Astrocyte (in vitro differentiated cells and primary cell): ENCODE data around the gene CYP1B1. TPM values are rescaled to one million over a fixed set of nuclear protein-coding genes. Genes with fewer than 3 reads are reported as not detected.
"Not testable (repeated sequence)": the region's sequence is repeated elsewhere in the genome, so short reads cannot be mapped to it uniquely, and the experiment has no call there.

ENCODE experiments used
- DNase-seq: peaks from one replicate; pipeline ENCODE4 v3.0.0-alpha.2; 2010; ENCODE audit warnings: low read depth
- FAIRE-seq: peaks from 2 replicates; lab custom pipeline; 2011; peaks lifted over from hg19 to GRCh38; lab: Jason Lieb, UNC
- H2AFZ ChIP-seq: 2 replicates; pipeline ENCODE4 v1.6.0; 2012; ENCODE audit warnings: low read depth, low read length, inconsistent platforms
- H3K27ac ChIP-seq: 2 replicates; pipeline ENCODE4 v1.5.1; 2011; ENCODE audit warnings: low read depth, low read length, inconsistent platforms
- H3K27me3 ChIP-seq: 2 replicates; pipeline ENCODE4 v1.6.0; 2011; ENCODE audit warnings: low read length, inconsistent platforms; ENCODE audit not compliant: insufficient read depth
- H3K36me3 ChIP-seq: 2 replicates; pipeline ENCODE4 v1.5.1; 2011; ENCODE audit warnings: low read length, inconsistent platforms; ENCODE audit not compliant: insufficient read depth
- H3K4me1 ChIP-seq: 2 replicates; pipeline ENCODE4 v1.5.1; 2011; ENCODE audit warnings: low read length, inconsistent platforms; ENCODE audit not compliant: insufficient read depth
- H3K4me2 ChIP-seq: 2 replicates; pipeline ENCODE4 v1.6.0; 2012; ENCODE audit warnings: low read length, inconsistent platforms
- H3K4me3 ChIP-seq: 2 replicates; pipeline ENCODE4 v1.5.1; 2011; ENCODE audit warnings: low read depth, mild to moderate bottlenecking, low read length, inconsistent platforms; ENCODE audit not compliant: insufficient read depth
- H3K79me2 ChIP-seq: 2 replicates; pipeline ENCODE4 v1.6.0; 2012; ENCODE audit warnings: mild to moderate bottlenecking, low read length, inconsistent platforms; ENCODE audit not compliant: insufficient read depth
- H3K9ac ChIP-seq: 2 replicates; pipeline ENCODE4 v1.6.0; 2012; ENCODE audit warnings: mild to moderate bottlenecking, low read length, inconsistent platforms
- H3K9me3 ChIP-seq: 2 replicates; pipeline ENCODE4 v1.5.1; 2012; ENCODE audit warnings: low read depth, mild to moderate bottlenecking, low read length, inconsistent platforms; ENCODE audit not compliant: insufficient read depth
- H4K20me1 ChIP-seq: 2 replicates; pipeline ENCODE4 v1.6.0; 2012; ENCODE audit warnings: low read length, inconsistent platforms; ENCODE audit not compliant: insufficient read depth
- H3K27ac Mint-ChIP-seq: one replicate; pipeline ENCODE4 v1.8.0; 2021; ENCODE audit warnings: mild to moderate bottlenecking, mixed read lengths; ENCODE audit not compliant: unreplicated experiment
- H3K27me3 Mint-ChIP-seq: one replicate; pipeline ENCODE4 v1.8.0; 2021; ENCODE audit warnings: low read depth, mixed read lengths; ENCODE audit not compliant: unreplicated experiment
- H3K36me3 Mint-ChIP-seq: one replicate; pipeline ENCODE4 v1.8.0; 2021; ENCODE audit warnings: low read depth, mixed read lengths; ENCODE audit not compliant: unreplicated experiment
- H3K4me1 Mint-ChIP-seq: one replicate; pipeline ENCODE4 v1.8.0; 2021; ENCODE audit warnings: low read depth, mixed read lengths; ENCODE audit not compliant: unreplicated experiment
- H3K4me3 Mint-ChIP-seq: one replicate; pipeline ENCODE4 v1.8.0; 2021; ENCODE audit warnings: mild to moderate bottlenecking, moderate library complexity, mixed read lengths; ENCODE audit not compliant: unreplicated experiment
- H3K9me3 Mint-ChIP-seq: one replicate; pipeline ENCODE4 v1.8.0; 2021; ENCODE audit warnings: mild to moderate bottlenecking, mixed read lengths; ENCODE audit not compliant: unreplicated experiment
- CTCF ChIP-seq: IDR thresholded peaks from 2 replicates; pipeline ENCODE4 v1.5.1; 2011; ENCODE audit warnings: low read depth, mild to moderate bottlenecking, inconsistent platforms, low read length, moderate library complexity; ENCODE audit not compliant: insufficient read depth
- EZH2 ChIP-seq: IDR thresholded peaks from 2 replicates; pipeline ENCODE4 v1.6.1; 2012; ENCODE audit warnings: mild to moderate bottlenecking, low read length, inconsistent platforms; ENCODE audit not compliant: insufficient read depth
- total RNA-seq: library from RNA; stranded (reverse); gene quantifications from 2 replicates; pipeline ENCODE4 v1.2.1, GENCODE V29; 2021

The CYP1B1 gene
- total RNA-seq, 1 donor from 2014 or later, result 12.9 TPM

GRCh38 chr2:38021589-38021988, 54.4 kb downstream of the CYP1B1 start:
- no peaks in the 10 kb centered on the region for H3K4me1 Mint-ChIP-seq
- DNase-seq, result no peak
- H3K4me2 ChIP-seq, result no peak overlapping the region
- no peaks in the 10 kb centered on the region for H3K27me3 Mint-ChIP-seq
- no peak overlapping the region for H2AFZ ChIP-seq
- H3K4me3 ChIP-seq, result no peak overlapping the region
- no peaks in the 10 kb centered on the region for H3K4me1 ChIP-seq
- H3K27me3 ChIP-seq, result no peaks in the 10 kb centered on the region
- peaks cover 5% of the 10 kb centered on the region for H3K9me3 Mint-ChIP-seq
- no peaks in the 10 kb centered on the region for H4K20me1 ChIP-seq
- H3K36me3 ChIP-seq, result no peaks in the 10 kb centered on the region
- no peak for TF ChIP-seq CTCF
- no peak for TF ChIP-seq EZH2
- H3K79me2 ChIP-seq, result no peaks in the 10 kb centered on the region
- peaks cover 3% of the 10 kb centered on the region for H3K36me3 Mint-ChIP-seq
- H3K27ac ChIP-seq, result no peak overlapping the region
- no peak overlapping the region for H3K9ac ChIP-seq
- H3K9me3 ChIP-seq, result no peaks in the 10 kb centered on the region
- no peak overlapping the region for H3K27ac Mint-ChIP-seq
- no peak for FAIRE-seq
- no peak overlapping the region for H3K4me3 Mint-ChIP-seq

DNA sequence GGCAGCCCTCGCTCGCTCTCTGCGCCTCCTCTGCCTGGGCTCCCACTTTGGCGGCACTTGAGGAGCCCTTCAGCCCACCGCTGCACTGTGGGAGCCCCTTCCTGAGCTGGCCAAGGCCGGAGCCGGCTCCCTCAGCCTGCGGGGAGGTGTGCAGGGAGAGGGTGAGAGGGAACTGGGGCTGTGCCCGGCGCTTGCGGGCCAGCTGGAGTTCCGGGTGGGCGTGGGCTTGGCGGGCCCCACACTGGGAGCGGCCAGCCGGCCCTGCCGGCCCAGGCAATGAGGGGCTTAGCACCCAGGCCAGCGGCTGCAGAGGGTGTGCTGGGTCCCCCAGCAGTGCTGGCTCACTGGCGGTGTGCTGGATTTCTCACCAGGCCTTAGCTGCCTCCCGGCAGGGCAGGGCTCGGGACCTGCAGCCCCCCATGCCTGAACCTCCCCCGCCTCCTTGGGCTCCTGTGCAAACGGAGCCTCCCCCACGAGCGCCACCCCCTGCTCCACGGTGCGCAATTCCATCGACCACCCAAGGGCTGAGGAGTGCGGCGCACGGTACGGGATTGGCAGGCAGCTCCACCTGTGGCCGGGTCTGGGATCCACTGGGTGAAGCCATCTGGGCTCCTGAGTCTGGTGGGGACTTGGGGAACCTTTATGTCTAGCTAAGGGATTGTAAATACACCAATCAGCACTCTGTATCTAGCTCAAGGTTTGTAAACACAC, 55.4 kb downstream of the CYP1B1 start:
- not testable (repeated sequence) for H3K27ac ChIP-seq, DNase-seq, FAIRE-seq, H3K36me3 ChIP-seq, H3K4me3 Mint-ChIP-seq, H3K79me2 ChIP-seq, H3K4me1 Mint-ChIP-seq, H3K27me3 Mint-ChIP-seq, H3K4me2 ChIP-seq, H3K27ac Mint-ChIP-seq, H3K27me3 ChIP-seq, H3K36me3 Mint-ChIP-seq, H3K9ac ChIP-seq, H3K9me3 ChIP-seq, H2AFZ ChIP-seq, H3K4me1 ChIP-seq, H3K4me3 ChIP-seq, H4K20me1 ChIP-seq, H3K9me3 Mint-ChIP-seq

DNA sequence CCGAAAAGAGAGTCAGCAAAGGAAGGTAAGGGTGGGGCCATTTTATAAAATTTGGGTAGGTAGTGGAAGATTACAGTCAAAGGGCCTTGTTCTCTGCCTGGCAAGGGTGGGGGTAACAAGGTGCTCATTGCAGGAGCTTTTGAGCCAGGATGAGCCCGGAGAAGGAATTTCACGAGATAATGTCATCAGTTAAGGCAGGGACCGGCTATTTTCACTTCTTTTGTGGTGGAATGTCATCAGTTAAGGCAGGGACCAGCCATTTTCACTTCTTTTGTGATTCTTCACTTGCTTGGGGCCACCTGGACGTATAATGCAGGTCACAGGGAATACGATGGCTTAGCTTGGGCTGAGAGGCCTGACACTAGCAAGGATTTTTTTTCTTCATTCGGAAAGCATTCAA, 58.1 kb downstream of the CYP1B1 start:
- DNase-seq (no peak), FAIRE-seq (no peak)
- H3K27ac ChIP-seq, result no peak overlapping the region
- H3K4me3 ChIP-seq, result no peak overlapping the region
- no peaks in the 10 kb centered on the region for H3K27me3 ChIP-seq
- no peak overlapping the region for H2AFZ ChIP-seq
- no peak overlapping the region for H3K4me3 Mint-ChIP-seq
- no peak overlapping the region for H3K27ac Mint-ChIP-seq
- H3K9me3 Mint-ChIP-seq, result peaks cover 5% of the 10 kb centered on the region
- no peaks in the 10 kb centered on the region for H3K27me3 Mint-ChIP-seq
- TF ChIP-seq EZH2 (no peak), CTCF (no peak)
- no peak overlapping the region for H3K4me2 ChIP-seq
- H3K4me1 Mint-ChIP-seq, result peaks cover 5% of the 10 kb centered on the region
- H3K4me1 ChIP-seq, result no peaks in the 10 kb centered on the region
- no peaks in the 10 kb centered on the region for H4K20me1 ChIP-seq
- H3K79me2 ChIP-seq, result no peaks in the 10 kb centered on the region
- no peaks in the 10 kb centered on the region for H3K36me3 ChIP-seq
- H3K9ac ChIP-seq, result no peak overlapping the region
- H3K36me3 Mint-ChIP-seq, result peaks cover 6% of the 10 kb centered on the region
- peaks cover 4% of the 10 kb centered on the region for H3K9me3 ChIP-seq

Other genes with a start within 250 kb of the CYP1B1 start
- 4.7 and 5.1 TPM in 2 replicates for gene RMDN2, start 150.9 kb downstream of the CYP1B1 start, total RNA-seq